NCI-H460 (cell line): ENCODE results near the gene SCAP. TPM values are rescaled to one million over a fixed set of nuclear protein-coding genes. Genes with fewer than 3 reads are reported as not detected.
"Not testable (repeated sequence)": the region's sequence is repeated elsewhere in the genome, so short reads cannot be mapped to it uniquely, and the experiment has no call there.

Source experiments
- DNase-seq: peaks from one replicate; pipeline ENCODE4 v3.0.0-alpha.2; 2016; ENCODE audit warnings: low read depth; ENCODE audit errors: extremely low read depth
- polyA plus RNA-seq: library from polyadenylated mRNA; depleted of rRNA; stranded (reverse); fragments of >200 nt; gene quantifications from 2 replicates; pipeline ENCODE4 v1.2.3, GENCODE V29; 2014; cell fraction: nucleus; rRNA removed
- total RNA-seq: library from RNA; depleted of rRNA; stranded (reverse); fragments of >200 nt; shearing (Covaris generic); gene quantifications from 2 replicates; pipeline ENCODE4 v1.2.3, GENCODE V29; 2014; rRNA removed

The SCAP gene
- 28.0 and 34.3 TPM in 2 replicates for total RNA-seq
- polyA plus RNA-seq, result 45.3 and 50.3 TPM in 2 replicates

- DNase-seq, result peak; percentile 84
Measured at GRCh38 chr3:47475570-47476329, at the start of gene SCAP. Gene SCAP (minus strand): TSS chr3:47475941. CDS start chr3:47442993, 32,948 bp downstream.

- DNase-seq, result no peak
Measured at GRCh38 chr3:47523310-47524073, 47.8 kb upstream of the SCAP start.

GRCh38 chr3:47522082-47522987, 46.6 kb upstream of the SCAP start:
- DNase-seq, result peak; percentile 82

- DNase-seq, result no peak
Measured at GRCh38 chr3:47520756-47521155, 45.0 kb upstream of the SCAP start.

GRCh38 chr3:47517937-47518336, 42.2 kb upstream of the SCAP start:
- no peak for DNase-seq

- no peak for DNase-seq
Measured at GRCh38 chr3:47515864-47516319, 40.2 kb upstream of the SCAP start.

GRCh38 chr3:47515100-47515499, 39.4 kb upstream of the SCAP start:
- DNase-seq, result no peak

- peak; percentile 87 for DNase-seq
Measured at GRCh38 chr3:47513125-47513929, 37.6 kb upstream of the SCAP start, which contains the start of gene ELP6. Gene ELP6 (minus strand): TSS chr3:47513712. CDS start chr3:47513590, 122 bp downstream.

GRCh38 chr3:47512416-47513124, 36.8 kb upstream of the SCAP start:
- no peak for DNase-seq

GRCh38 chr3:47505267-47505666, 29.5 kb upstream of the SCAP start:
- DNase-seq, result not testable (repeated sequence)

- no peak for DNase-seq
Measured at GRCh38 chr3:47504113-47504512, 28.4 kb upstream of the SCAP start.

- DNase-seq, result no peak
Measured at GRCh38 chr3:47503033-47503432, 27.3 kb upstream of the SCAP start.

- no peak for DNase-seq
Measured at GRCh38 chr3:47496892-47497291, 21.2 kb upstream of the SCAP start.

GRCh38 chr3:47495886-47496285, 20.1 kb upstream of the SCAP start:
- no peak for DNase-seq

GRCh38 chr3:47495111-47495510, 19.4 kb upstream of the SCAP start:
- no peak for DNase-seq

GRCh38 chr3:47491777-47492176, 16.0 kb upstream of the SCAP start:
- no peak for DNase-seq

GRCh38 chr3:47491186-47491585, 15.4 kb upstream of the SCAP start:
- no peak for DNase-seq

- DNase-seq, result no peak
Measured at GRCh38 chr3:47487265-47487664, 11.5 kb upstream of the SCAP start.

- no peak for DNase-seq
Measured at GRCh38 chr3:47485812-47486211, 10.1 kb upstream of the SCAP start.
